OCI-LY7 (cell line): Measurements from ENCODE around the gene CTBP2. TPM values are rescaled to one million over a fixed set of nuclear protein-coding genes. Genes with fewer than 3 reads are reported as not detected.

ENCODE experiments used
- BruUV-seq: library from RNA; stranded (reverse); fragments of 400-500 nt; replicated peaks from 2 replicates; lab custom pipeline; 2021; lab: Mats Ljungman, UMichigan
- CTCF ChIA-PET: fragments of 300-600 bp; sonication (Branson Sonifier 250); formaldehyde crosslinking; loops from one replicate; lab custom pipeline; 2022; ENCODE audit warnings: antibody characterized with exemption; ENCODE audit not compliant: unreplicated experiment; lab: Charles Lee
- POLR2A ChIA-PET: fragments of 300-600 bp; sonication (Branson Sonifier 250); formaldehyde crosslinking; loops from one replicate; lab custom pipeline; 2022; ENCODE audit warnings: antibody characterized with exemption; lab: Charles Lee
- DNase-seq: peaks from one replicate; pipeline ENCODE4 v3.0.0-alpha.2; 2015; ENCODE audit warnings: low spot score
- H2AFZ ChIP-seq: fragments of 200-600 bp; sonication (generic), shearing (Covaris generic); 2 replicates; pipeline ENCODE4 v1.6.1; 2014; ENCODE audit warnings: mild to moderate bottlenecking, antibody characterized with exemption, low read length, moderate library complexity
- H3K27ac ChIP-seq: fragments of 200-600 bp; sonication (generic); 2 replicates; pipeline ENCODE4 v1.5.1; 2014; ENCODE audit warnings: mixed run types, low read depth, mild to moderate bottlenecking, moderate library complexity, low read length, inconsistent platforms; ENCODE audit not compliant: poor library complexity, severe bottlenecking
- H3K36me3 ChIP-seq: fragments of 200-600 bp; sonication (generic); 2 replicates; pipeline ENCODE4 v1.6.1; 2014; ENCODE audit warnings: mild to moderate bottlenecking, antibody characterized with exemption, low read length, moderate library complexity, mixed read lengths; ENCODE audit not compliant: insufficient read depth
- H3K4me1 ChIP-seq: fragments of 200-600 bp; sonication (generic); 2 replicates; pipeline ENCODE4 v1.5.1; 2014; ENCODE audit warnings: mild to moderate bottlenecking, low read length; ENCODE audit not compliant: insufficient read depth, poor library complexity, severe bottlenecking
- H3K4me2 ChIP-seq: fragments of 200-600 bp; sonication (generic); 2 replicates; pipeline ENCODE4 v1.6.1; 2014; ENCODE audit warnings: mild to moderate bottlenecking, low read length
- H3K4me3 ChIP-seq: fragments of 200-600 bp; sonication (generic); 2 replicates; pipeline ENCODE4 v1.5.1; 2014; ENCODE audit warnings: mild to moderate bottlenecking, low read depth, low read length; ENCODE audit not compliant: poor library complexity, severe bottlenecking
- H3K79me2 ChIP-seq: fragments of 200-600 bp; sonication (generic); 2 replicates; pipeline ENCODE4 v1.6.1; 2016; ENCODE audit warnings: low read depth, mild to moderate bottlenecking, low read length, moderate library complexity, mixed read lengths; ENCODE audit not compliant: insufficient read depth
- H3K9me2 ChIP-seq: fragments of 200-600 bp; sonication (generic); 2 replicates; pipeline ENCODE4 v1.6.1; 2016; ENCODE audit warnings: mild to moderate bottlenecking, low read length, mixed read lengths; ENCODE audit not compliant: insufficient read depth
- H3K9me3 ChIP-seq: fragments of 200-600 bp; sonication (generic); 2 replicates; pipeline ENCODE4 v1.6.1; 2014; ENCODE audit warnings: mild to moderate bottlenecking, mixed run types, low read length, mixed read lengths
- H4K20me1 ChIP-seq: fragments of 200-600 bp; sonication (generic); 2 replicates; pipeline ENCODE4 v1.6.1; 2014; ENCODE audit warnings: mild to moderate bottlenecking, antibody characterized with exemption, low read length, moderate library complexity, mixed read lengths; ENCODE audit not compliant: insufficient read depth
- EZH2phosphoT487 ChIP-seq: fragments of 200-600 bp; sonication (generic); IDR thresholded peaks from 2 replicates; pipeline ENCODE4 v1.6.1; 2018; ENCODE audit warnings: low read depth, borderline replicate concordance, mild to moderate bottlenecking, mixed run types, antibody characterized with exemption, low read length, moderate library complexity, mixed read lengths
- intact Hi-C: fragments of 100-400 bp; cut with micrococcal nuclease; formaldehyde crosslinking; loops from one replicate; pipeline ENCODE4 v1.10.0; 2022; ENCODE audit not compliant: unreplicated experiment
- total RNA-seq, 2 experiments: library from RNA; depleted of rRNA in 1 of 2; stranded (reverse); fragments of >200 nt in 1 of 2; shearing (Covaris generic) in 1 of 2; gene quantifications; 2 replicates each; pipeline ENCODE4 v1.2.3, GENCODE V29; 2014 to 2022
- TF ChIP-seq, protein P1 (sequence below): fragments of 200-600 bp; sonication (generic); conservative IDR thresholded peaks from 2 replicates; pipeline ENCODE4 v1.5.1; 2014; ENCODE audit warnings: mild to moderate bottlenecking, antibody characterized with exemption, low read length, moderate library complexity, mixed read lengths

The CTBP2 gene
- total RNA-seq, 2 experiments from 2014 or later = not detected

DNA sequence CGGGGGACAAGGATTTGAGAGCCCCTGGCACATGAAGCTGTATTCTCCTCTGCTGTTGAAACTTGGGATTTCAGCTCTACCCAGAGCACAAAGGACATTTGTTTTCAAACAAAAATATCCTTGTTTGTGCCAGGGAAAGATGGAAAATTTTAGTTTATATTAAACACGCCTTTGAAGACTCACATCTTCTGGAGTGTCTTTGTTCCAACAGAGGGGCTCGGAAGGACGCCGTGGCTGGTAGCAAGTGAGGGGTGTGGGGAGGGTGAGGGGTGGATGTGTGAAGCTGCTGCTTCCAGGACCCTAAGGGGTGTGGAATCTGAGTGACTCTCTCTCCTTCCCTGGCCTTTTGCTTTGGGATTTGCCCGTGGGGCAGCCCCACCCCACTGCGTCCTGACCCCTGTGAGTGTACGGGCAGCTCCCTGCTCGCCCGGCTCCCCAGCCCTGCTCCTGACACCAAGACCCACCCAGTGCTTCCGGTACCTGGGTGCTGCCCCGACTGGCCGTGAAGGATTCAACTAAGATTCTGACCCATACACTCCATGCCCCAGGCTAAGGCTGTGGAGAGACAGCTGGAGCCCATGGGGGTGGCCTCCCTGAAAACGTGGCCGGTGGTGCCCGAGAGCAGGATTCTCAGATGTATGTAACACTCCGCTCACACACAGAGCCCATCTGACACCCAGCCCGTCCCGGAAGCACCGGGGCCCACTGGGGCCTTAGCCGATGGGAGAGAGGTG lies 158.9 kb downstream of the CTBP2 start:
- POLR2A ChIA-PET = no interaction called here
- intact Hi-C loops = no loop called here
- TF ChIP-seq EZH2phosphoT487 = no peak
- TF ChIP-seq, protein P1, sequence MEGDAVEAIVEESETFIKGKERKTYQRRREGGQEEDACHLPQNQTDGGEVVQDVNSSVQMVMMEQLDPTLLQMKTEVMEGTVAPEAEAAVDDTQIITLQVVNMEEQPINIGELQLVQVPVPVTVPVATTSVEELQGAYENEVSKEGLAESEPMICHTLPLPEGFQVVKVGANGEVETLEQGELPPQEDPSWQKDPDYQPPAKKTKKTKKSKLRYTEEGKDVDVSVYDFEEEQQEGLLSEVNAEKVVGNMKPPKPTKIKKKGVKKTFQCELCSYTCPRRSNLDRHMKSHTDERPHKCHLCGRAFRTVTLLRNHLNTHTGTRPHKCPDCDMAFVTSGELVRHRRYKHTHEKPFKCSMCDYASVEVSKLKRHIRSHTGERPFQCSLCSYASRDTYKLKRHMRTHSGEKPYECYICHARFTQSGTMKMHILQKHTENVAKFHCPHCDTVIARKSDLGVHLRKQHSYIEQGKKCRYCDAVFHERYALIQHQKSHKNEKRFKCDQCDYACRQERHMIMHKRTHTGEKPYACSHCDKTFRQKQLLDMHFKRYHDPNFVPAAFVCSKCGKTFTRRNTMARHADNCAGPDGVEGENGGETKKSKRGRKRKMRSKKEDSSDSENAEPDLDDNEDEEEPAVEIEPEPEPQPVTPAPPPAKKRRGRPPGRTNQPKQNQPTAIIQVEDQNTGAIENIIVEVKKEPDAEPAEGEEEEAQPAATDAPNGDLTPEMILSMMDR = no peak
- H3K4me2 ChIP-seq = no peak overlapping the region
- no peaks in the 10 kb centered on the region for H4K20me1 ChIP-seq
- CTCF ChIA-PET = no interaction called here
- H3K9me2 ChIP-seq = no peaks in the 10 kb centered on the region
- H3K4me1 ChIP-seq = no peaks in the 10 kb centered on the region
- no peaks in the 10 kb centered on the region for H3K36me3 ChIP-seq
- no peak overlapping the region for H3K27ac ChIP-seq
- no peak overlapping the region for H2AFZ ChIP-seq
- no peak overlapping the region for H3K4me3 ChIP-seq
- no peaks in the 10 kb centered on the region for H3K9me3 ChIP-seq
- H3K79me2 ChIP-seq = no peaks in the 10 kb centered on the region
- BruUV-seq = no TSS peak
- DNase-seq = no peak

DNA sequence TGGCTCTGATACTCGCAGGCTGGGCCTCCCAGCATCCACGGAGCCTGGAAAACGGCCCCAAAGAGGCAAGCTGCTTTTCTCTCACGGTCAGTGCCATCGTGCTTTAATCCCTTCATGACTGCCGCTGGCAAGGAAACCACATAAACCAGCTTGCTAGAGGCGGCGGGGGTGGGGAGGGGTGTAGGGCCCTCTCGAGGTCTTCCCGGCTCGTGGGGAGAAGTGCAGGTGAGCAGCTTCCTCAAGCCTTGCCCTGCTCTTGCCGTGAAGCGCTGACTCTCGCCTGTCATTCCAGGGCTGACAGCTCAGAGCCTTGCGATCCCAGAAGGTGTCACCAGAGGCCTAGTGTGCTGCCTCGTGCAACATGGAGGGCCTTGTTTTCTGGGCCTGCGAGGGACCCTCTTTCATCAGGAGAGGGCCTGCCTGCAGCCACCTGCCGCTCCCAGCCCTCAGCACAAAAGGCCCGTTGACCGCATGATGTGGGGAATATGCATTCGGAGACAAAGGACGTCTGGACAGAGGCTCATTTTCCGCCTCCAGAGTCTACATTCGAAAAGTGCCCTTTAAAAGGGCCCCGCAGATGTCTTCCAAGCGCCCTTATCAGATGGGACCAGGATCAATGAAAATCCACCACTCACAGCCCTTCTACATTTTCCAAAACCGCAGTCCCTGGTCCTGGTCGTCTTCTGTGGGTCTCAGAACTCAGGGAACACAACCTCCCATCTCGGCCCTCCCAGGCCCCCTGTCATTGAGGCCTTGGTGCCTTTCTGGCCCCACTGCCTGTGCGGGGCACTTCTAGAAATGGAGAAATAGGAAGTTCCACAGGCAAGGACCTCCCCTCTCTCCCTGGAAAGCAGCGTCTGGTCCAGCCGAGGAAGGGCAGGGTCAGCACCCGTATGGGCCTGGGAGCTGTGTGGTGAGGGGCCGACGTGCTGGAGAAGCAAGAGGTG lies 159.7 kb downstream of the CTBP2 start:
- no peak for DNase-seq
- H3K9me3 ChIP-seq = no peaks in the 10 kb centered on the region
- no peaks in the 10 kb centered on the region for H3K36me3 ChIP-seq
- no peak overlapping the region for H3K4me2 ChIP-seq
- intact Hi-C loops = no loop called here
- no peaks in the 10 kb centered on the region for H4K20me1 ChIP-seq
- H3K79me2 ChIP-seq = no peaks in the 10 kb centered on the region
- no peak overlapping the region for H2AFZ ChIP-seq
- ChIA-PET CTCF (interaction anchor here (1.1 kb wide), 1 partner anchor 47 kb away, joined by 3 read pairs; no protein-coding TSS in a partner anchor), POLR2A (no interaction called here)
- no peak overlapping the region for H3K27ac ChIP-seq
- H3K4me3 ChIP-seq = no peak overlapping the region
- no TSS peak for BruUV-seq
- H3K9me2 ChIP-seq = no peaks in the 10 kb centered on the region
- TF ChIP-seq EZH2phosphoT487 = no peak
- TF ChIP-seq, protein P1 = 0 out of 2 replicates have a peak, but pooled peaks have one; percentile 16
- no peaks in the 10 kb centered on the region for H3K4me1 ChIP-seq
